Measurements from ENCODE around the gene PRSS33. TPM values are rescaled to one million over a fixed set of nuclear protein-coding genes. Genes with fewer than 3 reads are reported as not detected.

Gene PRSS33
- total RNA-seq, 1 donor from 2014 or later = not detected

DNA sequence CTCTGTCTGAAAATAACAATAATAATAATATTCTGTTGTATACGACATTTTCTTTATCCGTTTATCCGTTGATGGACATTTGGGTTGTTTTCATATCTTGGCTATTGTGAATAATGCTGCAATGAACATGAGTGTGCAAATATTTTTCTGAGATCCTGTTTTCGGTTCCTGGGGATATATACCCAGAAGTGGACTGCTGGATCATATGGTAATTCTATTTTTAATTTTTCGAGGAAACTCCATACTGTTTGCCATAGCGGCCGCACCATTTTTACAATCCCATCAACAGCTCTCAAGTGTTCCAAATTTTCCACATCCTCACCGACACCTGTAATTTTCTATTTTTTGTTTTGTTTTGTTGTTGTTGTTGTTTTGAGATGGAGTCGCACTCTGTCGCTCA is 5.6 kb upstream of the PRSS33 start:
- no peak overlapping the region for H3K27ac ChIP-seq (replicated peaks)
- no peak for DNase-seq
- intact Hi-C loops (cut with micrococcal nuclease) = no loop called here
- TF ChIP-seq, protein P1, sequence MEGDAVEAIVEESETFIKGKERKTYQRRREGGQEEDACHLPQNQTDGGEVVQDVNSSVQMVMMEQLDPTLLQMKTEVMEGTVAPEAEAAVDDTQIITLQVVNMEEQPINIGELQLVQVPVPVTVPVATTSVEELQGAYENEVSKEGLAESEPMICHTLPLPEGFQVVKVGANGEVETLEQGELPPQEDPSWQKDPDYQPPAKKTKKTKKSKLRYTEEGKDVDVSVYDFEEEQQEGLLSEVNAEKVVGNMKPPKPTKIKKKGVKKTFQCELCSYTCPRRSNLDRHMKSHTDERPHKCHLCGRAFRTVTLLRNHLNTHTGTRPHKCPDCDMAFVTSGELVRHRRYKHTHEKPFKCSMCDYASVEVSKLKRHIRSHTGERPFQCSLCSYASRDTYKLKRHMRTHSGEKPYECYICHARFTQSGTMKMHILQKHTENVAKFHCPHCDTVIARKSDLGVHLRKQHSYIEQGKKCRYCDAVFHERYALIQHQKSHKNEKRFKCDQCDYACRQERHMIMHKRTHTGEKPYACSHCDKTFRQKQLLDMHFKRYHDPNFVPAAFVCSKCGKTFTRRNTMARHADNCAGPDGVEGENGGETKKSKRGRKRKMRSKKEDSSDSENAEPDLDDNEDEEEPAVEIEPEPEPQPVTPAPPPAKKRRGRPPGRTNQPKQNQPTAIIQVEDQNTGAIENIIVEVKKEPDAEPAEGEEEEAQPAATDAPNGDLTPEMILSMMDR (IDR thresholded peaks at IDR 0.05; ENCODE audit: borderline replicate concordance) = no peak
- H3K27me3 ChIP-seq (ENCODE audit: low read depth) = peaks cover 66% of the 10 kb centered on the region
- H3K36me3 ChIP-seq = no peaks in the 10 kb centered on the region
- H3K4me3 ChIP-seq = no peak overlapping the region
- no peaks in the 10 kb centered on the region for H3K4me1 ChIP-seq
- H3K9me3 ChIP-seq (replicated peaks) = no peaks in the 10 kb centered on the region

DNA sequence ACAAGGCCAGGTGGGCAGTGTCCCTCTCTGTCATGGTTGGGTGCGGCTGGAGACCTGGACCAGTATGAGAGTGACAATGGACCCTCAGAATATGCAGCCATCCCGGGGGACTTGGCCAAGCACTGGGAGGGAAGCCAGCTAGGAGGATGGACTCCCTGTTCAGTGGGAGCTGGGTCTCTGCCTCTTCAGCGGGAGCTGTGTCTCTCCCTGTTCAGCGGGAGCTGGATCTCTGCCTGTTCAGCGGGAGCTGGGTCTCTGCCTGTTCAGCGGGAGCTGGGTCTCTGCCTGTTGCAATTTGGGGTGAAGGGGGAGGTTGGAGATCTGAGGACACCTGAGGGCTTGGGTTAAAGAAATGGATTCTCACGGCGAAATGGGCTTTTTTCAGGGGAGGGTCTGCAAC is 3.8 kb upstream of the PRSS33 start:
- no peak for DNase-seq
- no peaks in the 10 kb centered on the region for H3K36me3 ChIP-seq
- TF ChIP-seq, protein P1 (IDR thresholded peaks at IDR 0.05; ENCODE audit: borderline replicate concordance) = no peak
- H3K4me3 ChIP-seq = no peak overlapping the region
- H3K9me3 ChIP-seq (replicated peaks) = no peaks in the 10 kb centered on the region
- intact Hi-C loops (cut with micrococcal nuclease) = no loop called here
- peaks cover 69% of the 10 kb centered on the region for H3K27me3 ChIP-seq (ENCODE audit: low read depth)
- no peaks in the 10 kb centered on the region for H3K4me1 ChIP-seq
- no peak overlapping the region for H3K27ac ChIP-seq (replicated peaks)

DNA sequence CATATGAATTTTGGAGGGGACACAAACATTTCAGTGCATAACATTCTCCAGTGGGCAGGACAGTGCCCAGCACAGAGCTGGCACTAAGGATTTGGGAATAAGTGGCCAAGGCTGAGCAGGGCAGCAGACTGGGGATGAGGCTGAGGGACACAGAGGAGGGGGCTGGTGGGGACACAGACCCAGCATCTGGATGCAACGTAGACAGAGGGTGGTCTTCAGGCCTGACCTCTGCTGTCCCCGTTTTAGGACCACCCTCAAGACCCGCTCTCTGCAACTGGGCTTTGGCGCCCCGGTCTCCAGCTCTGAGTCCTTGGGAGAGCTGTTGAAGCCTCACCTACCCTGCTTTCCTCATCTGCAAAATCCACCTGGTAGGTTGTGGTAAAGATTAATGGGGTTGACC is 3.3 kb upstream of the PRSS33 start:
- H3K9me3 ChIP-seq (replicated peaks) = no peaks in the 10 kb centered on the region
- no peak for DNase-seq
- peaks cover 69% of the 10 kb centered on the region for H3K27me3 ChIP-seq (ENCODE audit: low read depth)
- TF ChIP-seq, protein P1 (IDR thresholded peaks at IDR 0.05; ENCODE audit: borderline replicate concordance) = no peak
- H3K4me3 ChIP-seq = no peak overlapping the region
- no peaks in the 10 kb centered on the region for H3K36me3 ChIP-seq
- intact Hi-C loops (cut with micrococcal nuclease) = no loop called here
- no peak overlapping the region for H3K27ac ChIP-seq (replicated peaks)
- peaks cover 2% of the 10 kb centered on the region for H3K4me1 ChIP-seq

DNA sequence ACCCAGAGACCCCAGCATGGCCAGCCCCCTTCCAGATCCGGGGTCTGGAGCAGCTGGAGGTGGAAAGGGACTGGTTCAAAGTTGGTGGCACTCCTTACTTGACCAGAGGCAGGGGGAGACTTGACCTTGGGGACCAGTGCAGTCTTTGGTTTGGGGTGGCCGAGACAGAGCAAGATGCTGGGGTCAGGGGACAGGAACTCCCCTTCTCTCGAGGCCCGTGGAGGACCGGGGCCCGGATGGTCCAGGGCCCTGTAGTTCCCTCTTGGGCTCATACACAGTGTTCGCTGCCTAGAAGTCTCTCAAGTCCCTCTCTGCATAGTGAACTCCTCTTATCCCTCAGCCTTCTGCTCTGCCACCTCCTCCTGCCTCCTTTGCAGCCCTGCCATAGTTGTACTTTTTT is 601 bp upstream of the PRSS33 start:
- Histone ChIP-seq H3K9me3 (replicated peaks) (no peaks in the 10 kb centered on the region), H3K27ac (replicated peaks) (no peak overlapping the region), H3K4me3 (no peak overlapping the region), H3K36me3 (no peaks in the 10 kb centered on the region), H3K27me3 (ENCODE audit: low read depth) (peaks cover 94% of the 10 kb centered on the region), H3K4me1 (peaks cover 10% of the 10 kb centered on the region)
- no peak for DNase-seq
- intact Hi-C loops (cut with micrococcal nuclease) = no loop called here
- TF ChIP-seq, protein P1 (IDR thresholded peaks at IDR 0.05; ENCODE audit: borderline replicate concordance) = no peak

DNA sequence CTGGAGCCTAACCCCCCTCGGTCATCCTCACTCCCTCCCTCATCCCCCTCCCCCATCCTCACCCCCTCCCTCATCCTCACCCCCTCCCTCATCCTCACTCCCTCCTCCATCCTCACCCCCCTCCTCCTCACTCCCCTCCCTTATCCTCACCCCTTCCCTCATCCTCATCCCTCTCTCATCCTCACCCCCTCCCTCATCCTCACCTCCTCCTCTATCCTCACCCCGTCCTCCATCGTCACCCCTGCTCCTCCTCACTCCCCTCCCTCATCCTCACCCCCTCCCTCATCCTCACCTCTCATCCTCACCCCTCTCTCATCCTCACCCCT is 571 bp downstream of the PRSS33 start:
- H3K27me3 ChIP-seq (ENCODE audit: low read depth) = peaks cover 86% of the 10 kb centered on the region
- TF ChIP-seq, protein P1 (IDR thresholded peaks at IDR 0.05; ENCODE audit: borderline replicate concordance) = no peak
- intact Hi-C loops (cut with micrococcal nuclease) = no loop called here
- no peak for DNase-seq
- H3K4me1 ChIP-seq = peaks cover 10% of the 10 kb centered on the region
- H3K9me3 ChIP-seq (replicated peaks) = no peaks in the 10 kb centered on the region
- no peak overlapping the region for H3K4me3 ChIP-seq
- H3K36me3 ChIP-seq = no peaks in the 10 kb centered on the region
- no peak overlapping the region for H3K27ac ChIP-seq (replicated peaks)

Data from left ventricle myocardium inferior (tissue), 1 donor.